Keratinocyte (primary cell): ENCODE results near the gene CHST13. TPM values are rescaled to one million over a fixed set of nuclear protein-coding genes. Genes with fewer than 3 reads are reported as not detected.

ENCODE experiments used
- DNase-seq: peaks from one replicate; pipeline ENCODE4 v3.0.0-alpha.2; 2011; ENCODE audit warnings: low read depth, missing footprints, low spot score
- FAIRE-seq: peaks from 2 replicates; lab custom pipeline; 2011; peaks lifted over from hg19 to GRCh38; lab: Jason Lieb, UNC
- H2AFZ ChIP-seq: 2 replicates; pipeline ENCODE4 v1.6.0; 2012; ENCODE audit warnings: low read length, control low read depth, inconsistent platforms; ENCODE audit not compliant: control insufficient read depth
- H3K27ac ChIP-seq: 2 replicates; pipeline ENCODE4 v1.5.1; 2011; ENCODE audit warnings: low read length; ENCODE audit not compliant: control insufficient read depth, insufficient read depth
- H3K27me3 ChIP-seq: 3 replicates; pipeline ENCODE4 v1.6.0; 2011; ENCODE audit warnings: low read length; ENCODE audit not compliant: control insufficient read depth, insufficient read depth; ENCODE audit errors: extremely low read depth
- H3K36me3 ChIP-seq, 2 experiments: 2 replicates in 1 of 2; 3 replicates in 1 of 2; pipeline ENCODE4 v1.5.1; 2011; ENCODE audit warnings: low read length in 2 of 2, mild to moderate bottlenecking in 1 of 2; ENCODE audit not compliant: control insufficient read depth in 2 of 2, insufficient read depth in 2 of 2; ENCODE audit errors: extremely low read depth in 1 of 2
- H3K4me1 ChIP-seq: 3 replicates; pipeline ENCODE4 v1.5.1; 2011; ENCODE audit warnings: low read length; ENCODE audit not compliant: control insufficient read depth, insufficient read depth; ENCODE audit errors: extremely low read depth
- H3K4me2 ChIP-seq: 3 replicates; pipeline ENCODE4 v1.6.0; 2011; ENCODE audit warnings: low read depth, low read length; ENCODE audit not compliant: control insufficient read depth, insufficient read depth; ENCODE audit errors: extremely low read depth
- H3K4me3 ChIP-seq, 3 experiments: fragments of 200-600 bp in 1 of 3; sonication (generic) in 1 of 3; 2 replicates in 2 of 3; 3 replicates in 1 of 3; pipeline ENCODE4 v1.5.1; 2011 to 2016; ENCODE audit warnings: low read length in 3 of 3, mild to moderate bottlenecking in 3 of 3, control low read depth in 2 of 3, inconsistent platforms in 1 of 3, low read depth in 1 of 3, mixed read lengths in 1 of 3, mixed run types in 1 of 3, moderate library complexity in 1 of 3; ENCODE audit not compliant: control insufficient read depth in 2 of 3, insufficient read depth in 2 of 3; ENCODE audit errors: extremely low read depth in 1 of 3
- H3K79me2 ChIP-seq: 2 replicates; pipeline ENCODE4 v1.6.0; 2012; ENCODE audit warnings: low read length; ENCODE audit not compliant: control insufficient read depth, insufficient read depth
- H3K9ac ChIP-seq: 3 replicates; pipeline ENCODE4 v1.6.0; 2011; ENCODE audit warnings: low read length; ENCODE audit not compliant: control insufficient read depth, insufficient read depth; ENCODE audit errors: extremely low read depth
- H3K9me1 ChIP-seq: 3 replicates; pipeline ENCODE4 v1.6.0; 2011; ENCODE audit warnings: low read length; ENCODE audit not compliant: control insufficient read depth, insufficient read depth; ENCODE audit errors: extremely low read depth
- H3K9me3 ChIP-seq: 2 replicates; pipeline ENCODE4 v1.5.1; 2012; ENCODE audit warnings: low read depth, low read length; ENCODE audit not compliant: control insufficient read depth
- H4K20me1 ChIP-seq: 3 replicates; pipeline ENCODE4 v1.6.0; 2011; ENCODE audit warnings: low read length; ENCODE audit not compliant: control insufficient read depth, insufficient read depth; ENCODE audit errors: extremely low read depth
- CTCF ChIP-seq, 3 experiments: IDR thresholded peaks in 1 of 3; conservative IDR thresholded peaks in 1 of 3; optimal IDR thresholded peaks in 1 of 3; 2 replicates in 2 of 3; 3 replicates in 1 of 3; pipeline versions ENCODE3 to v1.5.1; 2011; ENCODE audit warnings: low read length in 3 of 3, mild to moderate bottlenecking in 3 of 3, moderate library complexity in 2 of 3, control low read depth in 1 of 3, inconsistent platforms in 1 of 3; ENCODE audit not compliant: insufficient read depth in 2 of 3; ENCODE audit errors: extremely low read depth in 1 of 3
- EZH2 ChIP-seq: IDR thresholded peaks from one replicate; pipeline ENCODE4 v1.6.1; 2012; ENCODE audit warnings: inconsistent platforms, mild to moderate bottlenecking, low read length, moderate library complexity
- dilution Hi-C: fragments of 300-500 bp; cut with MboI; formaldehyde crosslinking; loops from one replicate; pipeline ENCODE4 v1.7.0; 2020; ENCODE audit warnings: low sequenced_read_pairs; ENCODE audit not compliant: extremely low pct_ligation_motif_present
- polyA plus RNA-seq, 5 experiments: library from polyadenylated mRNA; depleted of rRNA in 3 of 5; stranded (reverse) in 3 of 5; stranded (forward) in 1 of 5; unstranded in 1 of 5; fragments of >200 nt; gene quantifications; 1 replicate in 1 of 5; 2 replicates in 3 of 5; 3 replicates in 1 of 5; pipeline versions ENCODE4 v1.2.1 to v1.2.3, GENCODE V29; 2011 to 2012; ENCODE audit warnings: missing spikeins in 2 of 5, low read depth in 1 of 5, low replicate concordance in 1 of 5

Gene CHST13
- polyA plus RNA-seq, 1 donor (not counting 4 experiments of a cell fraction or from before 2014, with no cell fraction given): not detected

GRCh38 chr3:126480861-126481260 is 43.1 kb upstream of the CHST13 start:
- no peak for FAIRE-seq
- H3K4me2 ChIP-seq: no peak overlapping the region
- dilution Hi-C loops: no loop called here

GRCh38 chr3:126481808-126482502 is 42.0 kb upstream of the CHST13 start:
- H2AFZ ChIP-seq: no peak overlapping the region
- TF ChIP-seq EZH2 (no peak), CTCF (optimal IDR thresholded peaks at IDR 0.05 in 1 of 3, IDR thresholded peaks at IDR 0.05 in 1 of 3, conservative IDR thresholded peaks at IDR 0.05 in 1 of 3; ENCODE audit: extremely low read depth in 1 of 3, insufficient read depth in 2 of 3, low read length in 3 of 3) (no peak)
- H3K9me3 ChIP-seq: no peaks in the 10 kb centered on the region
- no peaks in the 10 kb centered on the region for H3K9me1 ChIP-seq
- DNase-seq (no peak), FAIRE-seq (no peak)
- no peaks in the 10 kb centered on the region for H3K79me2 ChIP-seq
- H3K4me1 ChIP-seq: peaks cover 7% of the 10 kb centered on the region
- H3K36me3 ChIP-seq: no peaks in the 10 kb centered on the region
- H3K4me2 ChIP-seq: no peak overlapping the region
- no peak overlapping the region for H3K27ac ChIP-seq
- dilution Hi-C loops: no loop called here
- no peaks in the 10 kb centered on the region for H3K27me3 ChIP-seq
- no peak overlapping the region for H3K4me3 ChIP-seq
- no peak overlapping the region for H3K9ac ChIP-seq
- no peaks in the 10 kb centered on the region for H4K20me1 ChIP-seq

More at GRCh38 chr3:126480861-126481260, 43.1 kb upstream of the CHST13 start:
- Histone ChIP-seq H4K20me1 (no peaks in the 10 kb centered on the region), H3K9me3 (no peaks in the 10 kb centered on the region), H3K9ac (no peak overlapping the region), H3K36me3 (no peaks in the 10 kb centered on the region), H3K79me2 (no peaks in the 10 kb centered on the region), H3K9me1 (no peaks in the 10 kb centered on the region), H3K4me3 (no peak overlapping the region), H2AFZ (no peak overlapping the region), H3K4me1 (peaks cover 4% of the 10 kb centered on the region), H3K27ac (no peak overlapping the region), H3K27me3 (no peaks in the 10 kb centered on the region)
- no peak for DNase-seq
- TF ChIP-seq CTCF (optimal IDR thresholded peaks at IDR 0.05 in 1 of 3, IDR thresholded peaks at IDR 0.05 in 1 of 3, conservative IDR thresholded peaks at IDR 0.05 in 1 of 3; ENCODE audit: extremely low read depth in 1 of 3, insufficient read depth in 2 of 3, low read length in 3 of 3) (no peak), EZH2 (no peak)
